Suppressor macrophage treated with lipopolysaccharide for 1 hour (primary cell): ENCODE results near the gene PLBD1.

Source experiments
- DNase-seq, 3 donors: peaks; one replicate each; pipeline ENCODE4 v3.0.0-alpha.2; 2020 to 2022

The PLBD1 gene, protein sequence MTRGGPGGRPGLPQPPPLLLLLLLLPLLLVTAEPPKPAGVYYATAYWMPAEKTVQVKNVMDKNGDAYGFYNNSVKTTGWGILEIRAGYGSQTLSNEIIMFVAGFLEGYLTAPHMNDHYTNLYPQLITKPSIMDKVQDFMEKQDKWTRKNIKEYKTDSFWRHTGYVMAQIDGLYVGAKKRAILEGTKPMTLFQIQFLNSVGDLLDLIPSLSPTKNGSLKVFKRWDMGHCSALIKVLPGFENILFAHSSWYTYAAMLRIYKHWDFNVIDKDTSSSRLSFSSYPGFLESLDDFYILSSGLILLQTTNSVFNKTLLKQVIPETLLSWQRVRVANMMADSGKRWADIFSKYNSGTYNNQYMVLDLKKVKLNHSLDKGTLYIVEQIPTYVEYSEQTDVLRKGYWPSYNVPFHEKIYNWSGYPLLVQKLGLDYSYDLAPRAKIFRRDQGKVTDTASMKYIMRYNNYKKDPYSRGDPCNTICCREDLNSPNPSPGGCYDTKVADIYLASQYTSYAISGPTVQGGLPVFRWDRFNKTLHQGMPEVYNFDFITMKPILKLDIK

DNA sequence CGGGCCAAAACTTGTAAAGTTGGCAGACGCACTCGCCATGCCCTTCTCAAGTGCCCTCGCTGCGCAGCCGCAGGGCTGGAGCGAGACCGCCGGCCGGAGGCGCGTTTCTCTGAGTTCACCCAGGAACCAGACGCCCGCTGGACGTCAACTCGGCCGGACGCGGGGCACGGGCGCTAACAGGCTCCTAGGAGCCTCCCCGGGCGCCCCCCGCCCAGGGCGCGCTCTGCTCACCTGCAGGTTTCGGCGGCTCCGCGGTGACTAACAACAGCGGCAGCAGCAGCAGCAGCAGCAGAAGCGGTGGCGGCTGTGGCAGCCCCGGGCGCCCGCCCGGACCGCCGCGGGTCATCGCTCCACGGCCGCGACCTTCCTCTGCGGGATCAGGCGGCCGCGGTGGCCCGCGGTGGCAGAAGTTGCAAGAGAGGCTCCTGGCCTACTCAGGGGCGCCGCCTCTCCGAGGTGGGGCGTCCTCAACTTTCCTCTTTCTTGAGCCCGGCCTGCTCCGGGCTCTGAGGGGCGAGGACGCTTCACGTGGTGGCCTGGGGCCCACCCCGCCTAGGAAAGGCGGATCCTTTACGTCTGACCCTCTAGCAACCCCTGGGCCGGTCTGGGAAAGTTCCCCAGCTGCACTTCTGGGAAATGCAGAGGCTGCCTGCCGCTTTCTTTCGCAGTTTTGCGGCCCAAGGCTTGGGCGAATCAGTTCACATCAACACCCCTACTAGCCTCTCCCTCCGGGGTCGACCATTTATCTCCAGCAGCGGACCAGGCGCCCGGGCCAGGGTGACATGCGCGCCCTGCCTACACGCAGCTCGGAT is at the start of gene PLBD1:
Gene PLBD1, minus strand, starts transcription at position 533 of the 812 bp plus-strand sequence. Its CDS starts 187 bp downstream, at position 346.
- DNase-seq = peak; percentile 73 to 81 (median 77)

DNA sequence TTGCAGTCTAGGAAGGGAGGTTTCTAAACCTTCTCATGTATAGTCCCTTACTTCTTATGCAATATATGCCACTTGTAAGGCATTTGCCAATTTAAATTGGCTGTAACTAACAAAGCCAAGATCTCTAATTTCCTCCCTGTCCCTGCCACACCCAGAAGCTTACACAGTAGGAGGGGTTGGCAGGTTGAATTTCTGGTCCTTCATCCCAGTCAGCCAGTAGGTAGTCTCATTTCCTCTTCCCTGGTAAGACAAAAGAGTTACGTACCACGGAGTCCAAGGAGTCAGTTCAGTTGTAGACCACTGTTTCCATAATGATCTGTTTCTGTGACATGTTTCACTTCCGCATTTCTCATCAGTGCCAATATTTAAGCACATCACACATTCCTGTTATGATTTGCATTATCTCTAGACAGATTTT is 47.0 kb upstream of the PLBD1 start:
- DNase-seq = peak; percentile 36 to 76 (median 69)

DNA sequence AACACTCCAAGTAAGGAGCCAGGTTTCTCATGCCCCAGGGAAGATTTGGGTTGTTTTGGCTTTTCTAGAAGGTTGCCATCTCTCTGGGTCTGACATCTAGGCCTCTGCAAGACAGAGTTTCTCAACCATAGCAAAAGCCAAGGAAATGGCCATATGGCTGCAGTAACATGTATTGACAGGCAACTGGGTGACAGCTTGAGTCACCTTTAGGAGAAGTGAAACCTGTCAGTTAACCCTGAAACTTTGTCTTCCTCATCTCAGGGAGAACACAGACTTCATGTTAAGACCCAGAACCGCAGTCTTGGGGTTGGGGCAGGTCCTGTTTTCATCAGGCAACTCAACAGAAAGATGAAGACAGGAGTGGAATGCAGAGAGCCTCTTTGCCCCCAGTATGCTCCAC is 46.0 kb upstream of the PLBD1 start:
- peak; percentile 39 to 69 (median 62) for DNase-seq

GRCh38 chr12:14612898-14613445 is 45.3 kb upstream of the PLBD1 start:
- DNase-seq = no peak

GRCh38 chr12:14612250-14612649 is 44.6 kb upstream of the PLBD1 start:
- no peak for DNase-seq

- no peak for DNase-seq
Measured at GRCh38 chr12:14611640-14612203, 44.0 kb upstream of the PLBD1 start.

DNA sequence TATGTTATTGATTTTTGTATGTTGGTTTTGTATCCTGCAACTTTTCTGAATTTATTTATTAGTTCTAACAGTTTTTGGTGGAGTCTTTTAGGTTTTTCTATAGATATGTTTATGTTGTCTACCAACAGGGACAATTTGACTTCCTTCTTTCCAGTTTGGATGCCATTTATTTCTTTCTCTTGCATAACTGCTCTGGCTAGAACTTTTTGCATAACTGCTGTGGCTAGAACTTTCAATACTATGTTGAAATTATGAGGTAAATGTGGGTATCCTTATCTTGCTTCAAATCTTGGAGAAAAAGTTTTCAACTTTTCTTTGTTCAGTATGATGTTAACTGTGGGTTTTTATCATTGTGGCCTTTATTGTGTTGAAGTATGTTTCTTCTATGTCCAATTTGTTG is 39.9 kb upstream of the PLBD1 start:
- peak; percentile 4 to 34 (median 27) for DNase-seq

- DNase-seq = peak in 2 of 3 donors; percentile 30 to 39
Measured at GRCh38 chr12:14605401-14605989, 37.8 kb upstream of the PLBD1 start.

DNA sequence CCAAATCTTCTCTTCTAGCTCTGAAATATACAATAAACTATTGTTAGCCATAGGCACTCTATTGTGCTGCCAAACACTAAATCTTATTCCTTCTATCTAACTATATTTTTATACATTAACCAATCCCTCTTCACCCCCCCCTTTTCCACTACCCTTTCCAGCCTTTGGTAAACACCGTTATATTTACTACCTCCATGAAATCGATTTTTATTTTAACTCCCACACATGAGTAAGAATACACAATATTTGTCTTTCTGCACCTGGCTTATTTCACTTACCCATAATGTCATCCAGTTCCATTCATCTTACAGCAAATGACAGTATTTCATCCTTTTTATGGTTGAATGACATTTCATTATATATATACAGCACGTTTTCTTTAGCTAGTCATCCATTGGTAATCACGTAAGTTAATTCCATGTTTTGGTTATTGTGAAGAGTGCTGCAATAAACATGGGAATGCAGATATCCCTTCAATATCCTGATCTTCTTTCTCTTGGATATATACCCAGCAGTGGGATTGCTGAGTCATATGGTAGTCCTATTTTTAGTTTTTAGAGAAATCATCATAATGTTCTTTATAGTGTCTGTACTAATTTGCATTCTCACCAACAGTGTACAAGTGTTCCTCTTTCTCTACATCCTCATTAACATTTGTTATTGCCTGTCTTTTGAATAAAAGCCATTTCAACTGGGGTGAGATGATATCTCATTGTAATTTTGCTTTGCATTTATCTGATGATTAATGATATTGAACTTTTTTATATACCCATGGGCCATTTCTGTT is 34.2 kb upstream of the PLBD1 start:
- peak in 1 of 3 donors; percentile 27 for DNase-seq

DNA sequence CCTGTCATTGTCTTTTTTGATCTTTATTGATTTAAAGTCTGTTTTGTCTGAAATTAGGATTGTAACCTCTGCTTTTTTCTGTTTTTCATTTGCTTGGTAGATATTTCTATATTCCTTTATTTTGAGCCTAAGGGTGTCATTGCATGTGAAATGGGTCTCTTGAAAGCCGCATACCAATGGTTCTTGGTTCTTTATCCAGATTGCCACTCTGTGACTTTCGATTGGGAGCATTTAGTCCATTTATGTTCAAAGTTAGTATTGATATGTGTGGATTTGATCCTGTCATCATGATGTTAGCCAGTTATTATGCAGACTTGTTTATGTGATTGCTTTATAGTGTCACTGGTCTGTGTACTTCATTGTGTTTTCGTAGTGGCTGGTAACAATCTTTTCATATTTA is 29.8 kb upstream of the PLBD1 start:
- DNase-seq = no peak

DNA sequence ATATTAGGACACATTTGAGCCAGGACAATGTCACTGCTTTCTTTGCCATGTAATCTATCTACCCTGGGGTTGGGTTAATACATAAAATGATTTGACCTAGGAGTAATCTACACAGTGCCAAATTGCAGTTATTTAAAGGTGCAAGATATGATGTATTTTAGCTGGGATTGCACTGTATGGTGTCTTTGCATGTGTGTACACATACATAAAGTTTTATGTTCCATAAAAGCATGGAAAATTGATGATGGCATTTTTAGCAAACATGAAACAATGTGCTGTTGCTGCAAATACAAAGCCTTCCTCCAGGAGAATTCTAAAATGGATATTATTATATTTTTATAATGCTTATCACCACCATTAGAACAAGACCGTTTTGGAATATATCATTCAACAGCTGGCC is 24.0 kb upstream of the PLBD1 start:
- DNase-seq = no peak

DNA sequence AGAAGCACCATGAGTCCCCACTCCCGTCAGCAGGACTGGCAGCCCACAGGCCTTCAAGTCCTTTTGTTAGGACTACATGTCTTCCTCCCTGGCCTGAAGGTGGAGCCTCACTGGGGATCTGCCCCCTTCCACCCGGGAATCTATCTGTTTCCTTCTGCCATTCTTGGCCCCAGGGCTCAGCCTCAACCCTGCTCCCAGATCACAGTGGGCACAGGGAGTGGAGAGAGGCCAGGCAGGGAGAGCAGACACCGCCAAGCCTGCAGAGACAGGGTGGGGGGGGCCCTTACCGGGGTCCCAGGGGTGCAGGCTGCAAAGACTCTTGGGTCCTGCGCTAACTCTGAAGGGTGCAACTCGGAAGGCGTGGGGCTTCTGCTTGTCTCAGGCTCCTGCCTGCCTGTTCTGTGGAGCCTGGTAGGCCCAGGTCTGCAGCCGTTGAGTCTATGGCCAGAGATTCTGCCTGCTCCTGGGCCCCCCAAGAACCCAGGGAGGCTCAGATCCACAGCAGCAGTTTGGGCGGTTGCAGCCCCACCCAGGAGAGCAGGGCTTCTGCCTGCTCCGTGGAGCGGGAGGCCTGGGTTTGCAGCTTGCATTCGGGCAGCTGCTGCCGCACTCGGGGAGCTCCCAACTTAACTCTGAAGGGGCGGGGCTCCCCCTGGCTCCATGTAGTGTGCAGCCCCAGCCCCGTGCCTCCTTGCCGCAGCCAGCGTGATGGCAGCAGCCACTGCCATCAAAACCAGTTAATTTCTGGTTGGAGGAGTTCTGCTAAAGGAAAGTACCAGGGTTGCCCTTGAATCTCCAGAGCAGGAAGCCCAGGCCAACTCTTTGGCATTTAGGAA is 21.7 kb upstream of the PLBD1 start:
- DNase-seq = no peak

DNA sequence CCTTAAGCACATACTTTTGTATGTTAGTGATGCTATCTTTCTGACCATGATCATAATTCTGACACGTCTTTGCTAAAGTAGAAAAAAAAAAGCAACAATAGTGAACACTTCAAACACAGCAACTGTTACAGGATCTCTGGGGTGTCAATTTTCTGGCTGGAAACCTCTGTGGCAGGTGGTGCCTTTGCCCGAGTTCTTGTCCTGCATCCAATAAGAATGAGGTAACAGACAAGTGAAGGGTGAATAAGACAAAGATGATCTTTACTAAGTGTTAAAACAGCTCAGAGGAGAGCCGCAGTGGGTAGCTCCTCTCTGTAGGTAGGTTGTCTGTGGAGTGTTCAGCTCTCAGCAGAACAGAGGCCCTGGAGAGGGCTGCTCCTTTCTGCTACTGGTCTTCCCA is 20.9 kb upstream of the PLBD1 start:
- no peak for DNase-seq

GRCh38 chr12:14578646-14579045 is 11.0 kb upstream of the PLBD1 start:
- no peak for DNase-seq

GRCh38 chr12:14577344-14577743 is 9.7 kb upstream of the PLBD1 start:
- peak in 1 of 3 donors; percentile 19 for DNase-seq

DNA sequence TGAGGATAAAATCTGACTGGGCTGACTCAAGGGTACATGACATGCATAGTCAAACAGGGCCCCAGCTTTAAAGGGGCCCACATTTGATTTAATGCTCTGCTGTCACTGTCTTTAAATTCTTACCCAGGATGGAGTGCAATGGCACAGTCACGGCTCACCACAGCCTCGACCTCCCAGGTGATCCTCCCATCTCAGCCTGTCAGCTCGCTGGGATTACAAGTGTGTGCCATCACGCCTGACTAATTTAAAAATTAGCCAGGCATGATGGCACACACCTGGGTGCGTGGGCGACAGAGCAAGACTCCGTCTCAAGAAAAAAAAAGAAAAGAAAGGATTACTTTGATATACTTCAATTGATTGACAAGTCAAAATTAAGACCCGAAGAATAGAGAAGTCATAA is 9.2 kb upstream of the PLBD1 start:
- no peak for DNase-seq

DNA sequence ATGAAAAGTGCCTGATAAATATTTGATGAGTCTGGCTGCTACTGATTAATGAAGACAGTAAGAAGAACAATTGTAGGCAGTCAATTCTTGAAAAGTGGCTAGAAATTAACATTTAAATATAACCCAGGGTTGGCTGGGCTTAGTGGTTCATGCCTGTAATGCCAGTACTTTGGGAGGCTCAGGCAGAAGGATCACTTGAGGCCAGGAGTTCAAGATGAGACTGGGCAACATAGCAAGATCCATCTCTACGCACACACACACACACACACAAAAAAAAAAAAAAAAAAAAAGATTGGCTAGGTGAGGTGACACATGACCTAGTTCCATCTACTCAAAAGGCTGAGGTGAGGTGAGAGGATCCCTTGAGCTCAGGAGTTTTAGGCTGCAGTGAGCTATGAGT is 7.9 kb upstream of the PLBD1 start:
- no peak for DNase-seq

GRCh38 chr12:14573118-14573517 is 5.4 kb upstream of the PLBD1 start:
- DNase-seq = no peak

DNA sequence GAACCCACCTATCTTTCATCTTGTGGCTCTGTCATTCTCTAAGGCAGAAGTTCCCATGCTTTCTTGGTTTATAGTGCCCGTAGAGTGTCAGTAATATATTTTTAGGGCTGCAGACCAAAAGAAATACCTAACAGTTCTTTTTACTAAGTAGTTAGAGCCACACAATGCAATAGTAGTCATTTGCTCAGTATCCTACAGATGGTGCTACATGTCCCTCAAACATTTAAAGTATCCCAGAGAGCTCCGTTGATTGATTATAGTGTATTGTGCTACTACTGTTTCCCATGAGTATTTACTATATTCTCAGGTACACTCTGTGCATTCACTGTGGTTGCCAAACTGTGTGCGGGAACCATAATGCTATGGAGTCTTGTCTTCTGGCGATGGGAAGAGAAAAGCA is 4.7 kb upstream of the PLBD1 start:
- DNase-seq = no peak

DNA sequence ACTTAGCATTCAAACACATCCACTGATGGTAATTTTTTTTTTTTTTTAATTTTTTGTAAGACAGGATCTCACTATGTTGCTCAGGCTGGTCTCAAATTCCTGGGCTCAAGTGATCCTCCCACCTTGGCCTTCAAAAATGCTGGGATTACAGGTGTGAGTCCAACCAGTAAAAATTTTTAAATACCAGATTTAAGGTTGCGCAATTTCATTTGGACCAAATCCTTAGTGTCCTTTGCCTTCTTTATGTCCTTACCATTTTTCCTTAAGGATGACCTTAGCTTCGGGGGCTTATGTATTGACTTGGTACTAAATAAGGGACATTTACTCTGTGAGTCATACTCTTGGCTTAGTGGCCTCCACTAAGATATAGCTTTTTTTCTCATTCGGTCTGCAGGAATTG is 4.1 kb upstream of the PLBD1 start:
- DNase-seq = no peak

- no peak for DNase-seq
Measured at GRCh38 chr12:14570231-14570630, 2.5 kb upstream of the PLBD1 start.
